Measurements from ENCODE around the gene LY9. TPM values are rescaled to one million over a fixed set of nuclear protein-coding genes. Genes with fewer than 3 reads are reported as not detected.

The LY9 gene
- total RNA-seq, 1 experiment from 2014 or later, result not detected

GRCh38 chr1:160747717-160748116 lies 48.3 kb upstream of the LY9 start:
- Histone ChIP-seq H3K36me3 (ENCODE audit: low read depth, low read length) (no peaks in the 10 kb centered on the region), H4K20me1 (ENCODE audit: low read length) (no peaks in the 10 kb centered on the region), H2AFZ (ENCODE audit: low read length) (no peak overlapping the region), H3K27ac (ENCODE audit: low read length) (no peak overlapping the region), H3K9me3 (ENCODE audit: low read length) (no peaks in the 10 kb centered on the region), H3K9me2 (replicated peaks; ENCODE audit: low read length) (no peaks in the 10 kb centered on the region), H3K4me1 (ENCODE audit: insufficient read depth, low read length) (peaks cover 23% of the 10 kb centered on the region), H3K27me3 (ENCODE audit: low read length) (peaks cover 21% of the 10 kb centered on the region), H3K9ac (ENCODE audit: low read length) (no peak overlapping the region), H3K4me2 (ENCODE audit: low read length) (no peak overlapping the region), H3K79me2 (ENCODE audit: low read length) (no peaks in the 10 kb centered on the region), H3F3A (ENCODE audit: low read length, unreplicated experiment) (no peaks in the 10 kb centered on the region), H3K4me3 (ENCODE audit: low read length) (no peak overlapping the region)
- ATAC-seq, result no peak
- DNase-seq, result no peak
- BruUV-seq (replicated peaks), result no TSS peak
- intact Hi-C loops (cut with micrococcal nuclease), result no loop called here
- ChIA-PET POLR2A (ENCODE audit: unreplicated experiment) (interaction anchor here (0.6 kb wide), 1 partner anchor 255 kb away, joined by 3 read pairs; no protein-coding TSS in a partner anchor), CTCF (interaction anchor here (0.9 kb wide), 1 partner anchor 207 kb away, joined by 3 read pairs; the partner anchor contains the start of gene ITLN2)
- TF ChIP-seq CTCF (conservative IDR thresholded peaks at IDR 0.05; ENCODE audit: low read depth, low read length) (no peak), EZH2 (IDR thresholded peaks at IDR 0.05; ENCODE audit: low read length, unreplicated experiment) (no peak), EZH2phosphoT487 (IDR thresholded peaks at IDR 0.05; ENCODE audit: borderline replicate concordance, low read length) (no peak)

GRCh38 chr1:160748181-160748877 lies 47.6 kb upstream of the LY9 start:
- Histone ChIP-seq H3K36me3 (ENCODE audit: low read depth, low read length) (no peaks in the 10 kb centered on the region), H3K4me3 (ENCODE audit: low read length) (no peak overlapping the region), H3K79me2 (ENCODE audit: low read length) (no peaks in the 10 kb centered on the region), H3K27ac (ENCODE audit: low read length) (no peak overlapping the region), H3K4me2 (ENCODE audit: low read length) (peak overlapping the region; percentile 41; the same call in 1 of the 2 replicates), H3F3A (ENCODE audit: low read length, unreplicated experiment) (no peaks in the 10 kb centered on the region), H3K9ac (ENCODE audit: low read length) (no peak overlapping the region), H3K9me2 (replicated peaks; ENCODE audit: low read length) (no peaks in the 10 kb centered on the region), H3K9me3 (ENCODE audit: low read length) (no peaks in the 10 kb centered on the region), H3K4me1 (ENCODE audit: insufficient read depth, low read length) (peaks cover 23% of the 10 kb centered on the region), H4K20me1 (ENCODE audit: low read length) (no peaks in the 10 kb centered on the region), H2AFZ (ENCODE audit: low read length) (no peak overlapping the region), H3K27me3 (ENCODE audit: low read length) (peaks cover 27% of the 10 kb centered on the region)
- BruUV-seq (replicated peaks), result no TSS peak
- ATAC-seq, result peak; percentile 77
- ChIA-PET CTCF (interaction anchor here (0.9 kb wide), 1 partner anchor 206 kb away, joined by 3 read pairs; the partner anchor contains the start of gene ITLN2), POLR2A (ENCODE audit: unreplicated experiment) (interaction anchor here (0.6 kb wide), 1 partner anchor 254 kb away, joined by 3 read pairs; no protein-coding TSS in a partner anchor)
- DNase-seq, result peak; percentile 86
- intact Hi-C loops (cut with micrococcal nuclease), result no loop called here
- TF ChIP-seq CTCF (conservative IDR thresholded peaks at IDR 0.05; ENCODE audit: low read depth, low read length) (peak; percentile 74), EZH2phosphoT487 (IDR thresholded peaks at IDR 0.05; ENCODE audit: borderline replicate concordance, low read length) (no peak)

GRCh38 chr1:160748878-160749269 lies 47.1 kb upstream of the LY9 start:
- Histone ChIP-seq H3K4me1 (ENCODE audit: insufficient read depth, low read length) (peaks cover 23% of the 10 kb centered on the region), H3K36me3 (ENCODE audit: low read depth, low read length) (no peaks in the 10 kb centered on the region), H3K79me2 (ENCODE audit: low read length) (no peaks in the 10 kb centered on the region), H4K20me1 (ENCODE audit: low read length) (no peaks in the 10 kb centered on the region), H3K9ac (ENCODE audit: low read length) (no peak overlapping the region), H3K27ac (ENCODE audit: low read length) (no peak overlapping the region), H3F3A (ENCODE audit: low read length, unreplicated experiment) (no peaks in the 10 kb centered on the region), H3K4me3 (ENCODE audit: low read length) (no peak overlapping the region), H3K4me2 (ENCODE audit: low read length) (peak overlapping the region; percentile 41; the same call in 1 of the 2 replicates), H3K9me2 (replicated peaks; ENCODE audit: low read length) (no peaks in the 10 kb centered on the region), H3K9me3 (ENCODE audit: low read length) (no peaks in the 10 kb centered on the region), H2AFZ (ENCODE audit: low read length) (no peak overlapping the region), H3K27me3 (ENCODE audit: low read length) (peaks cover 33% of the 10 kb centered on the region)
- TF ChIP-seq CTCF (conservative IDR thresholded peaks at IDR 0.05; ENCODE audit: low read depth, low read length) (no peak), EZH2phosphoT487 (IDR thresholded peaks at IDR 0.05; ENCODE audit: borderline replicate concordance, low read length) (no peak), EZH2 (IDR thresholded peaks at IDR 0.05; ENCODE audit: low read length, unreplicated experiment) (no peak)
- intact Hi-C loops (cut with micrococcal nuclease), result no loop called here
- 0 out of 2 replicates have a peak, but pooled peaks have one; percentile 35 for ATAC-seq
- ChIA-PET POLR2A (ENCODE audit: unreplicated experiment) (no interaction called here), CTCF (interaction anchor here (0.6 to 0.9 kb wide), 2 partner anchors 74 to 206 kb away, joined by 3 read pairs; partner anchors contain the start of gene ITLN2)
- DNase-seq, result peak; percentile 78
- no TSS peak for BruUV-seq (replicated peaks)
